ENCODE measurements around the gene PLEKHG4B.
"Not testable (repeated sequence)": the region's sequence is repeated elsewhere in the genome, so short reads cannot be mapped to it uniquely, and the experiment has no call there.

Gene PLEKHG4B

DNA sequence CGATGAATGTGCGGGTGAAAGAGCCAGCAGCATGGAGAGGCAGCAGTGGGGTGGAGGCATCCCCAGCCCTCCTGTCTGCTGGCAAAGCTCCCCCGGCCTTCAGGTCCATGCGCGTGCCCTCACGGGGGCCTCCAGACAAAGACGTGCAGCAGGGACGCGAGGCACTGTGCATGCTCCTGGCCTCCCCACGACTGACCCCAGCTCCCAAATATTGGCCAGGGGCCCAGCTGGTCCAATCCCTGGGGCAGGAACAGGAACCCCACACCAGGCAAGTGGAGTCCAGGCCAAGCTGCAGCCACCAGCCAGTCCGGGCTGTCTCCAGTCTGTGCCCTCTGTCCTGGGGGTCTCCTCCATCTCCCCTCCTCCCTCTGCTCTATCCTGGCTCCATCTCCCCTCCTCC is 65.8 kb downstream of the PLEKHG4B start:
- peak in 1 of 2 experiments; percentile 8 for DNase-seq

DNA sequence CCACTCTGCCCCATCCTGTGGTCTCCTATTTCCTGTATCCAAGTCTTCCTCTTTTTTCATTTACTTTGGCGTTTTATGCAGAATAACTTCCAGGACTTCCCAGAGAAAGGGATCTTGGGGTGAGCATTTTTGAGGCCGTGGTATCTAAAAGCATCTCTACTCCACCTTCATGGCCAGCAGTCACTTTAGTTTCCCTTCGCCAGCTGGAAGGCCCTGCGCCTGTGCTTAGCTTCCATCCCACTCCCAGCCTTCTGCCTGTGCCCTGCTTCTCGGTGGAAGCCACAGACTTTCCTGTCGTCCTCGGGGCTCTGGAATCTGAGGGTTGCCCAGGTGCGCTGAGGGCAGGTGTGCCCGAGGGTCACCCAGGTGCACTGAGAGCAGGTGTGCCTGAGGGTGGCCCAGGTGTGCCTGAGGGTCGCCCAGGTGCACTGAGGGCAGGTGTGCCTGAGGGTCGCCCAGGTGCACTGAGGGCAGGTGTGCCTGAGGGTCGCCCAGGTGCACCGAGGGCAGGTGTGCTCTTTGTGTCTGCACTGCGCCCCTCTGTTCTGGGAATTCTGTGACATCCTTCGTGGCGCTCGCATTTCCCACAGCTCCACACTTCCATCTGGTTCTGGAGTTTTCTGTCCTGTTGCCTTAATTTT is 67.0 kb downstream of the PLEKHG4B start:
- DNase-seq, result no peak

DNA sequence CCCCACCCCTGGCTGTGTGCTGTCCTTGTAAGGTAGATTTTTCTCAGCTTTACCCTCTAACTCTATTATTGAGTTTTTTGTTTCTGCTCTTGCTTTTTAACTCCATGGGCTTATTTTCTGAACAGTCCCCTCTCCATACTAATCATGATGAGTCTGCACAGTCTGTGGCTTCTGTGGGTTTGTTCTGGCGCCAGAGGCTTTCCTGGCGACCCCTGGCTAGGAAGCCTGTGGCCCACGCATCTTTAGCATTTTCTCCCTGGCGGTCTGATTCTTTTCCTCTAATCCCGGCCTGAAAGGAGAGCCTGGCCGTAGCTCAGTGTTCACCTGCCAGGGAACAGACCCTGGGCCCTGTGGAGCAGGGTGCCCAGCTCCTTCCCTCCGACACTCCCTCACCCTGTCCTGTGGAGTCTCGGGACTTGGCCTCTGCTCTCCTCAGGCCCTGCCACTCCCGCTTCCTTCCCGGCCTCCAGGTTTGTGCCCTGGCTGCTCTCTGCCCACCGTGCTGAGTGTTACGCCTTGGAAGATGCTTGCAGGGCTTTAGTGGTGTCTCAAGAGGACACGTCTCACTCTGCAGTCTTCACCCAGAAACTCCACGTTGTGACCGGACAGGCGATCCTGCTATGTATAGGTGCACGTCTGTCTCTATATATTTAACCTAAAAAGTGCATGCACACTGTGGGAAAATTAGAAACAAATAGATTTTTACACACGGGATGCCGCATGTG is 67.6 kb downstream of the PLEKHG4B start:
- no peak for DNase-seq

- DNase-seq, result no peak
Observed at GRCh38 chr5:160173-160510, 68.2 kb downstream of the PLEKHG4B start.

- no peak for DNase-seq
Observed at GRCh38 chr5:160921-161802, 69.2 kb downstream of the PLEKHG4B start.

DNA sequence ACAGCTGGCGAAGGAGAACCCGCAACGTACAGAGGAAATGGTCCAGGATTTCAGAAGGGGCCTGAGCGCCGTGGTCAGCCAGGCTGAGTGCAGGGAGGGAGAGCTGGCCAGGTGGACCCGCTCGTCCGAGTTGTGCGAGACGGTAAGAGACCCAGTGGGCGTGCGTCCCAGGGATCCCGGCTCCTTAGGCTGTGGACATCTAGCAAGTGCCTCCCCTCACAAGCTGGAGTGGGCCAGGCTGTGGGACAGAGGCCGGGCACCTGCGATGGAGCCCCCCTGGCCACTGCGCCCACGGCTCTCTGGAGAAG is 69.8 kb downstream of the PLEKHG4B start:
- DNase-seq, result no peak

DNA sequence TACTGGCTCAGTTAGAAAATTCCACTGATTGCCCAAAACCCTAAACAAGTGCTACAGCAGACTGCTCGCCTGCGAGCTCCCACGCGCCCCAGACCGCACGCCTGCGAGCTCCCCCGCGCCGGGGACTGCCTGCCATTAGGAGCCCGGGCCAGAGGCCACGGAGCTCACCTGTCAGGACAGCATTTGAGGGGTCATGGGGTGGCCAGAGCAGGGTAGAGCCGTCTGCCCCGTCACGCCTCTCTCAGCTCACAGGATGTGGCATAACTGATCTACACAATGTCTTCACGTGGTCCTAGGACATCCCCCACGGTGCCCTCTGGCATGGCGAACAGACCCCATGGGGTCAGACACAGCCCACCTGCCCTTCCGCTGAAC is 70.2 kb downstream of the PLEKHG4B start:
- DNase-seq, result no peak

GRCh38 chr5:162565-163337 is 70.8 kb downstream of the PLEKHG4B start:
- DNase-seq, result no peak

GRCh38 chr5:163338-163620 is 71.3 kb downstream of the PLEKHG4B start:
- no peak for DNase-seq

DNA sequence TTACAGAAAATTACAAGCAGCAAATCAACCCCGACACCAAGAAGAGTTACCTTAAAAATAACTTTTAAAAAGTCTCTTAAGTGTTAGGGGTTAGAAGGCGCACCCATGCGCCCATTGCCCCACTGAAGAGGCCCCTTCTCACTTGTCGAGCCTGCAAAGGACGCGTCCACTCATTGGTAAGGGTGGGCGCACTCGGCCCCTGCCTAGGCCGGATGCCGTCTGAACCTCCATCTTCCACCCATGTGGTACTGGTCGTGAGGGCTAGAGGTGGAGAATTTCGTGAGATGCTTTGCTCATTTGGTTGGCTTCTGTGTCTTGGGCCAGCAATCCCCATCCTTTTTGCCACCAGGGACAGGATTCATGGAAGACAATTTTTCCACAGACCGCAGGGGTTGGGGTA is 71.9 kb downstream of the PLEKHG4B start:
- no peak for DNase-seq

DNA sequence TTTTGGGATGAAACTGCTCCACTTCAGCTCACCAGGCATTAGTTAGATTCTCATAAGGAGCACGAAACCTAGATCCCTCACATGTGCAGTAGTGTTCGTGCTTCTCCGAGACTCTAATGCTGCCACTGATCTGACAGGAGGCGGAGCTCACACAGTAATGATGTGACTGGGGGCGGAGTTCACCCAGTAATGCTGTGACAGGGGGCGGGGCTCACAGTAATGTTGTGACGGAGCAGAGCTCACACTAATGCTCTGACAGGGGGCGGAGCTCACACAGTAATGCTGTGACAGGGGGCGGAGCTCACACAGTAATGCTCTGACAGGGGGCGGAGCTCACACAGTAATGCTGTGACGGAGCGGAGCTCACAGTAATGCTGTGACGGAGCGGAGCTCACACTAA is 72.3 kb downstream of the PLEKHG4B start:
- no peak for DNase-seq

DNA sequence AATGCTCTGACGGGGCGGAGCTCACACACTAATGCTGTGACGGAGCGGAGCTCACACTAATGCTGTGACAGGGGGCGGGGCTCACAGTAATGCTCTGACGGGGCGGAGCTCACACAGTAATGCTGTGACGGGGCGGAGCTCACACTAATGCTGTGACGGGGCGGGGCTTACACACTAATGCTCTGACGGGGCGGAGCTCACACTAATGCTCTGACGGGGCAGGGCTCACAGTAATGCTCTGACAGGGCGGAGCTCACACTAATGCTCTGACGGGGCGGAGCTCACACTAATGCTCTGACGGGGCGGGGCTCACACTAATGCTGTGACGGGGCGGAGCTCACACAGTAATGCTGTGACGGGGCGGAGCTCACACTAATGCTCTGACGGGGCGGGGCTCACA is 72.8 kb downstream of the PLEKHG4B start:
- DNase-seq, result not testable (repeated sequence)

GRCh38 chr5:166441-167372 is 74.7 kb downstream of the PLEKHG4B start:
- DNase-seq, result no peak

GRCh38 chr5:167511-167910 is 75.5 kb downstream of the PLEKHG4B start:
- DNase-seq, result no peak

GRCh38 chr5:167982-168660 is 76.2 kb downstream of the PLEKHG4B start:
- no peak for DNase-seq

- DNase-seq, result no peak
Observed at GRCh38 chr5:169071-169727, 77.2 kb downstream of the PLEKHG4B start.

- no peak for DNase-seq
Observed at GRCh38 chr5:169728-170094, 77.7 kb downstream of the PLEKHG4B start.

- no peak for DNase-seq
Observed at GRCh38 chr5:170971-171800, 79.2 kb downstream of the PLEKHG4B start.

DNA sequence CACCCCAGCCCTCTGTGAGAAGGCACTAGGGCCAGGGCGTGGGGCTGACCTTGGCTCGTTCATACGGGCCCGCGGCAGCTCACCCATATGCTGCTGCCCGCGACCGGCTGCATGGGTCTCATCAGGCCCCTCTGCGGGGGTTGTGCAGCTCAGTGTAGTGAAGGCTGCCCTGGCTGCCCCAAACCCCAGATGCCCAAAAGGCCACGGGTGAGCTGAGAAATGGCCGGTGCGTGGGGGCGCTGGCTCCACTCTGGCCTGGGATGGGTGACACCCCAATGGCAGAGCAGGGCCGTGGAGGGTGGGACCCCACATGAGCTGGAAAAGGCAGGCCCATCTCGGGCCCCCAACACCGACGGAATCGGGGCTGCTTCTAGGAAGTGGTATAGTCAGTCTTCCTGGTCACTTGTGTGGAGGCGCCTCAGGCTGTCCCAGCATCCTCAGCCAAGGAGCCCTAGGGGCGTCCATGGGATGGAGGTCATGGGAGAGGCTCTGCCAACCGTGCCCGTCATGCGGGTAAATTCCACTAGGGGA is 79.9 kb downstream of the PLEKHG4B start:
- no peak for DNase-seq

DNA sequence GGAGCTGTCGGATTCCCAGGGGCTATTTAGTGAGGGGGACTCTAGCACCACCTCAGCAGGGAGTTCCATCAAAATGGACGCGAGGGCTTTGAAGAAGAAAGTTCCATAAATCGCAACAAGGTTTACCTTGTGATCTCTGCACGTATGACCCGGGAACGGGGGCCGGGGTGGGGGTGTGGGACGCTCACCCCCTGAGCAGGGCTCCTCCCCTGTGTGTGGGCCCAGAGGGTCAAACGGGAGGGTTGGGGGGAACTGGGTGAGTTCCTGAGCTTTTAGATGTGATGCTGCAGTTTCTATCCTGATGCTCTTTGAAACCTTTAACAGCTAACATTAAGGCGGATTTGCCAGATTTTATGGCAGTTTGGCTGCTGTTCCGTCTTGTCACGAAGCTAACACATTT is 80.5 kb downstream of the PLEKHG4B start:
- no peak for DNase-seq
